Ovary (tissue), 3 donors: ENCODE results near the gene GREM1.

ENCODE experiments used
- POLR2A ChIP-seq: fragments of 450-650 bp; IDR thresholded peaks from one replicate; pipeline ENCODE4 v1.6.1; 2017; ENCODE audit warnings: antibody characterized with exemption, mild to moderate bottlenecking, moderate library complexity
- TF ChIP-seq, protein P1 (sequence below), 3 donors: fragments of 450-650 bp in 2 of 3; fragments of 200-600 bp in 1 of 3; IDR thresholded peaks; one replicate each; pipeline versions ENCODE4 v1.5.1 to v1.8.0; 2016 to 2022; ENCODE audit warnings: antibody characterized with exemption in 3 of 3, mild to moderate bottlenecking in 1 of 3
- donor health status: DM: no; HTN: no; CAD: no.

DNA sequence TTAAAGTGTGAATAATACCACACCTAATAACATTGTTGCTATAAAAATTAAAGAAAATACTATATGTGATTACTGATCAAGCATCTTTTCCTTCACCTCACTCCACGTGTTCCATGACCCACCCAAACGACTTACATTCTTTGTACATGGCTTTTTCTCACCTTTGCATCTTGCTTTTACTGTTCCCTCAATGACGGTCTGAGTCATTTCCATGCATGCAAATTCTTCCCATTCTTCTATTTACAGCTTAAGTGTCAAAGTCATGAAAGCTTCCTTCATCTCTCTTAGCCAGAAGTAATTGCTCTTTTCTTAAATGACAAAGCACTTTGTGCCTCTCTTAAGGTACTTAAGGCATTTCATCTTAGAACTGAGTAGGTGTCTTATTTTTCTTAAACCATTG is 64.0 kb downstream of the GREM1 start:
- TF ChIP-seq, protein P1, sequence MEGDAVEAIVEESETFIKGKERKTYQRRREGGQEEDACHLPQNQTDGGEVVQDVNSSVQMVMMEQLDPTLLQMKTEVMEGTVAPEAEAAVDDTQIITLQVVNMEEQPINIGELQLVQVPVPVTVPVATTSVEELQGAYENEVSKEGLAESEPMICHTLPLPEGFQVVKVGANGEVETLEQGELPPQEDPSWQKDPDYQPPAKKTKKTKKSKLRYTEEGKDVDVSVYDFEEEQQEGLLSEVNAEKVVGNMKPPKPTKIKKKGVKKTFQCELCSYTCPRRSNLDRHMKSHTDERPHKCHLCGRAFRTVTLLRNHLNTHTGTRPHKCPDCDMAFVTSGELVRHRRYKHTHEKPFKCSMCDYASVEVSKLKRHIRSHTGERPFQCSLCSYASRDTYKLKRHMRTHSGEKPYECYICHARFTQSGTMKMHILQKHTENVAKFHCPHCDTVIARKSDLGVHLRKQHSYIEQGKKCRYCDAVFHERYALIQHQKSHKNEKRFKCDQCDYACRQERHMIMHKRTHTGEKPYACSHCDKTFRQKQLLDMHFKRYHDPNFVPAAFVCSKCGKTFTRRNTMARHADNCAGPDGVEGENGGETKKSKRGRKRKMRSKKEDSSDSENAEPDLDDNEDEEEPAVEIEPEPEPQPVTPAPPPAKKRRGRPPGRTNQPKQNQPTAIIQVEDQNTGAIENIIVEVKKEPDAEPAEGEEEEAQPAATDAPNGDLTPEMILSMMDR (IDR thresholded peaks at IDR 0.05), result no peak
- TF ChIP-seq POLR2A, result no peak
